ENCODE results near the gene ANO4.

ANO4 gene

DNA sequence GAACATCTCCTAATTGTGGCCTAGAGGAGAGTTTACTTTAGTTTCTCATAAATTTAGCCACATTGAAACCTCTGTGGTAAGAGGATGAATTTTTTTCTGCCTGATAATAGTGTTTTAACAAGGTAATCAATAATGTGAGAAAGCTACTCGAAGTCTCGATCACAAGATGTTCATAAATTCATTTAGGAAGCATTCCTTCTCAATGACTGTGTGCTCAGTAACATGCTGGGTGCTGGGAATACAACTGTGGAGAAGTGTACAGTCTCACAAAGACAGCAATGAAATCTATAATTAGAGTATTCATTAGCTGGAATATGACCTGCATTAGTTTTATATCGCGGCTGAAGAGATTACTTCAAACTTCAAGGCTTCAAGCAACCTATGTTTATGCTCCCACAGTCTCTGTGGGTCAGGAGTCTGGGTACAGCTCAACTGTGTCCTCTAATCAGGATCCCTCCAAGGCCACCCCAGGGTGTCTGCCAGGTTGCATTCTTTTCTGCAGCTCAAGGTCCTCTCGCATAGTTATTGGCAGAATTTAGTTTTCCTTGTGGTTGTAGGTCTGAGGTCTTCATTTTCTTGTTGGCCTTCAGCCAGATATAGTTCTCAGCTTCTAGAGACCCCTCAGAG lies 167.6 kb downstream of the ANO4 start:
- H3K36me3 ChIP-seq = no peaks in the 10 kb centered on the region
- H3K27ac ChIP-seq = no peak overlapping the region
- H3K9me3 ChIP-seq (replicated peaks in 1 of 11) = no peaks in the 10 kb centered on the region
- no peak overlapping the region for H3K4me2 ChIP-seq
- H3K9ac ChIP-seq = no peak overlapping the region
- H4K20me1 ChIP-seq = no peaks in the 10 kb centered on the region
- 0 out of 20 replicates have a peak, but pooled peaks cover 0 to 6% (median 0%) of the 10 kb centered on the region in 10 experiments for H3K4me1 ChIP-seq
- no peaks in the 10 kb centered on the region for H3K27me3 ChIP-seq
- H3K4me3 ChIP-seq = no peak overlapping the region
- TF ChIP-seq Cebpa-rat (IDR thresholded peaks at IDR 0.05) = no peak

DNA sequence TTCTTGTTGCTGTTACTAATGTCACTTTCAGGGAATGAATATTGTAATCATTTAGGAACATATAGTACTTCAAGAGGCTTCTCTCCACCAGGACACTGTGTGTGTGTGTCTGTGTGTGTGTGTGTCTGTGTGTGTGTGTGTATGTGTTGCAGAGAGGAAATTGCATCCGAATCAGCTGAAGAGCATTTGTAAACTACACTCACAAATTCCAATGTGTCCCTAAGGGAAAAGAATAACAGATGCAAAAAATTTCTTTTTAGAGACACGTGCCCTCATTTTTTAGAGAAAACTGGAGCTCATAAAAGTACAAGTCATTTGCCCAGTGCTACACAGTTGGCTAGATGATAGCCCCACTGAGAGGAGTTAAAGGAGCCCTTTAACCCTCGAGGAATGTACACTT lies 168.8 kb downstream of the ANO4 start:
- Histone ChIP-seq H3K9ac (no peak overlapping the region), H3K36me3 (no peaks in the 10 kb centered on the region), H3K9me3 (replicated peaks in 1 of 11) (no peaks in the 10 kb centered on the region), H3K27ac (no peak overlapping the region), H3K4me2 (no peak overlapping the region), H3K4me3 (no peak overlapping the region), H4K20me1 (no peaks in the 10 kb centered on the region), H3K4me1 (0 out of 20 replicates have a peak, but pooled peaks cover 0 to 6% (median 0%) of the 10 kb centered on the region in 10 experiments), H3K27me3 (no peaks in the 10 kb centered on the region)
- no peak for TF ChIP-seq Cebpa-rat (IDR thresholded peaks at IDR 0.05)

DNA sequence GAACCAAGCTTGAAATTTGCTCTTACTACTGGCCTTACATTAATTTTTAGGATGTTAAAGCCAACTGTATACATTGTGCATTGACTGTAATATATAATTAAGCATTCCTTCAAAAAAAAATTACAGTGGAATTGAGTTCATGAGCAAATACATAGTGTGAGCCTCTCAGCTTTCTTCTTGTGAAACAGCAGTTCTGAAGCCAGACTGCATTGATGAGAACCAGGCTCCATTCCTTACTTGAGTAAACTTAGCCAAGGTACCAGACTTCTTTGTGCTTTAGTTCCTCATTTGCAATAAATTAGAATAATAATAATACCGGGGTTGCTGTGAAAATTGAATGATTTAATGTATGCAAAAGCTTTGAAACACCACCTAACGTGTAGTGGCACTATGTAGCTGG lies 169.5 kb downstream of the ANO4 start:
- Histone ChIP-seq H3K9ac (no peak overlapping the region), H3K4me1 (0 out of 20 replicates have a peak, but pooled peaks cover 0 to 6% (median 0%) of the 10 kb centered on the region in 10 experiments)
- no peak for TF ChIP-seq Cebpa-rat (IDR thresholded peaks at IDR 0.05)

DNA sequence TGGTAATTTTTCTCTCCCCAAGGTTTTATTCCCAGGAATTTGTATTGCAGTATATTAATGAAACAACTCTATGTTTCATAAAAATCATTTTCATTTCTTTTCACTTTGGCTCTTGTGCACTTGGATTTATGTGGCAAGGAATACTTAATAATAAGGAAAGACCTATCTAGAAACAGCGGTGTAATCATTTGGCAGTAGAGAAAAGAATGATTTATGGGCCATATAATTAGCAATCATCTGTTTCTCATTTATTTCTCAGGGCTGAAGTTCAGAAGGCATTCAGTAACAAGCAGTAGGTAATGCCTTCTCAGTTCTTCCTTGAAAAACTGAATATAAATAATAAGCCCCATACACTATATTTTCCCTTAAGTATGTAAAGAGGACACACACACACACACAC lies 172.6 kb downstream of the ANO4 start:
- no peak for TF ChIP-seq Cebpa-rat (IDR thresholded peaks at IDR 0.05)
- no peaks in the 10 kb centered on the region for H4K20me1 ChIP-seq
- no peak overlapping the region for H3K4me2 ChIP-seq
- no peak overlapping the region for H3K27ac ChIP-seq
- no peak overlapping the region for H3K4me3 ChIP-seq
- H3K4me1 ChIP-seq = no peaks in the 10 kb centered on the region
- H3K27me3 ChIP-seq = no peaks in the 10 kb centered on the region
- H3K9me3 ChIP-seq (replicated peaks in 1 of 11) = no peaks in the 10 kb centered on the region
- H3K36me3 ChIP-seq = no peaks in the 10 kb centered on the region
- no peak overlapping the region for H3K9ac ChIP-seq

More for the DNA sequence above, 169.5 kb downstream of the ANO4 start:
- Histone ChIP-seq H4K20me1 (no peaks in the 10 kb centered on the region), H3K27me3 (no peaks in the 10 kb centered on the region), H3K4me3 (no peak overlapping the region), H3K27ac (no peak overlapping the region), H3K9me3 (replicated peaks in 1 of 11) (no peaks in the 10 kb centered on the region), H3K4me2 (no peak overlapping the region), H3K36me3 (no peaks in the 10 kb centered on the region)

DNA sequence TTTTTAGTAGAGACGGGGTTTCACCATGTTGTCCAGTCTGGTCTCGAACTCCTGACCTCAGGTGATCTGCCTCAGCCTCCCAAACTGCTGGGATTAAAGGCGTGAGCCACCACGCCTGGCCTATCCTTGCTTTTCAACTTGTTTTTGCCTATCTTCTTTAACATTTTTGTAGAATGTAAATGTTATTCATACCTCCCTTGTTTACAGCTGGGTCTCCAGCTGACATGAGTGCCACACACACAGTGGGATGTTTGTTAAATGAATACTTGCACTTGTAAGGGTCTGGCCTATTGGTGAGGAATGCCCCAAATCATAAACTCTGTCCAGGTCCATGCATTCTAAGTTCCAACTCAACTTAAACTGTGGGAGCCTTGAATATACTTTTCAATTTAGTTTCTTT lies 176.3 kb downstream of the ANO4 start:
- no peaks in the 10 kb centered on the region for H3K36me3 ChIP-seq
- H3K4me1 ChIP-seq = no peaks in the 10 kb centered on the region
- H3K9me3 ChIP-seq (replicated peaks in 1 of 11) = no peaks in the 10 kb centered on the region
- no peaks in the 10 kb centered on the region for H3K27me3 ChIP-seq
- H3K4me3 ChIP-seq = no peak overlapping the region
- no peak overlapping the region for H3K9ac ChIP-seq
- no peaks in the 10 kb centered on the region for H4K20me1 ChIP-seq
- no peak overlapping the region for H3K27ac ChIP-seq
- TF ChIP-seq Cebpa-rat (IDR thresholded peaks at IDR 0.05) = no peak
- H3K4me2 ChIP-seq = no peak overlapping the region

DNA sequence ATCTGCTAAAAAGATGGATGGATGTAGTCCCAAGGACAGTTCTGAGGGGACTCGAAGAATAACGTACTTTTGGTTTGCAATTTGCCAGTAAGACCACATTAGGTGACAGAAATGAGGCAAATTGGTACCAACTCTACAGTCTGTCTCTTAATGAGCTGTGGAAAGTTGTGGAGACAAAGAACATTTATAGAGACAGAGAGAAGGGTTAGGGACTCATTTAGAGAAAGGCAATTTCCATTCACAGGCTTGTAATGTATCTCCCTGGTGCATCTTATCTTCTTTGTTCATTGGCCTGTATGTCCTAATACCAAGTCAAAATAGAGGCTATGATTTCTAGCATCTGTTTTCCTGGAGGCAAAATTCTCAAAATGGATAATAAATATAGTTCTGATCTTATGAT lies 177.5 kb downstream of the ANO4 start:
- Histone ChIP-seq H3K4me2 (no peak overlapping the region), H3K9me3 (replicated peaks in 1 of 11) (no peaks in the 10 kb centered on the region), H3K4me3 (no peak overlapping the region), H3K27me3 (no peaks in the 10 kb centered on the region), H3K27ac (no peak overlapping the region), H3K9ac (no peak overlapping the region), H3K4me1 (no peaks in the 10 kb centered on the region), H4K20me1 (no peaks in the 10 kb centered on the region), H3K36me3 (no peaks in the 10 kb centered on the region)
- no peak for TF ChIP-seq Cebpa-rat (IDR thresholded peaks at IDR 0.05)

DNA sequence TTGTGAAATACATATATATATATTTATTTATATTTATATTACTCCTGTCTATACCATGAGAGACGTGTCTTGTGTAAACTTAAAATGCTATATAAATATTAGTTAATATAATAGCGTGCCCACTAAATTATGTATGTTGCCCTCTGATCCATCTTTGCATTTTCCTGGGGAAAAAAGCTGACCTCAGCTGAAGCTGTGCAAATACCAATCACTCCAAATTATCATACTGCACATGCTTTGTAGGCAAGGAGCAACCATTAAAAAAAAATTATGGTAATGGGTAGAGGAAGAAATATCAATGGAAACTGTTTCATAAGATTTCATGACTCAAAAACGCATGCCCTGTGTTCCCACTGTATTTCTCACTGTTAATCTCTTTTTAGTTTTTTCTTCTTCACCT lies 179.8 kb downstream of the ANO4 start:
- Histone ChIP-seq H3K4me3 (no peak overlapping the region), H3K27me3 (no peaks in the 10 kb centered on the region)

GRCh38 chr12:100974747-100975146 lies 180.2 kb downstream of the ANO4 start:
- TF ChIP-seq Cebpa-rat (IDR thresholded peaks at IDR 0.05) = no peak
- Histone ChIP-seq H4K20me1 (no peaks in the 10 kb centered on the region), H3K27ac (no peak overlapping the region), H3K9ac (no peak overlapping the region), H3K4me3 (no peak overlapping the region), H3K27me3 (no peaks in the 10 kb centered on the region), H3K4me2 (no peak overlapping the region), H3K4me1 (no peaks in the 10 kb centered on the region), H3K9me3 (replicated peaks in 1 of 11) (no peaks in the 10 kb centered on the region), H3K36me3 (no peaks in the 10 kb centered on the region)

More for the DNA sequence above, 179.8 kb downstream of the ANO4 start:
- Histone ChIP-seq H3K4me1 (no peaks in the 10 kb centered on the region), H3K36me3 (no peaks in the 10 kb centered on the region), H3K9me3 (replicated peaks in 1 of 11) (no peaks in the 10 kb centered on the region), H3K27ac (no peak overlapping the region), H3K9ac (no peak overlapping the region), H3K4me2 (no peak overlapping the region), H4K20me1 (no peaks in the 10 kb centered on the region)
- TF ChIP-seq Cebpa-rat (IDR thresholded peaks at IDR 0.05) = no peak

DNA sequence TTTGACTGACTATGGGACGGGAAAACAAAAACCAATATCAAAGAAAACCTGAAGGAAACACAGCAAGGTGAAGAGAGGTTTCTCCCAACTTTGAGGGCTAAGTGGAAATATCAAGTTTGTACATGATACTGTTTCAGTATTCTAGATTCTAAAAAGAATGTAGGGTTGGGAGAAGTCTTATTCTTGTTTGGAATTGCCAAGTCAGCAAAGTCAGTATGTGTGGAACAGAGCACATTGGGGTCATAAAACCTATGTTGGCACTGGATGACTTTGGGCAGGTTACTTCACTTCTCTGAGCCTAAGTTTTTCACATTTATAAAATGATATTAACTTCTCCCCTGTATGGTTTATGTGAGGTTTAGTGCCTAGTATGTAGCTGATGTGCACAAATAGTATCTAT lies 182.2 kb downstream of the ANO4 start:
- no peaks in the 10 kb centered on the region for H3K9me3 ChIP-seq (replicated peaks in 1 of 11)
- no peaks in the 10 kb centered on the region for H3K27me3 ChIP-seq
- no peak overlapping the region for H3K27ac ChIP-seq
- no peaks in the 10 kb centered on the region for H3K36me3 ChIP-seq
- no peak overlapping the region for H3K9ac ChIP-seq
- no peaks in the 10 kb centered on the region for H4K20me1 ChIP-seq
- no peak overlapping the region for H3K4me2 ChIP-seq
- TF ChIP-seq Cebpa-rat (IDR thresholded peaks at IDR 0.05) = no peak
- H3K4me1 ChIP-seq = no peaks in the 10 kb centered on the region
- no peak overlapping the region for H3K4me3 ChIP-seq

GRCh38 chr12:100980856-100981255 lies 186.3 kb downstream of the ANO4 start:
- Histone ChIP-seq H3K9me3 (replicated peaks in 1 of 11) (no peaks in the 10 kb centered on the region), H3K27ac (no peak overlapping the region), H3K4me3 (no peak overlapping the region), H3K4me1 (no peaks in the 10 kb centered on the region), H3K36me3 (no peaks in the 10 kb centered on the region), H3K9ac (no peak overlapping the region), H3K4me2 (no peak overlapping the region), H3K27me3 (peaks cover 0 to 2% (median 0%) of the 10 kb centered on the region in 11 experiments; a peak in 1 of 22 replicates), H4K20me1 (no peaks in the 10 kb centered on the region)
- TF ChIP-seq Cebpa-rat (IDR thresholded peaks at IDR 0.05) = no peak
